Astrocyte (in vitro differentiated cells and primary cell): ENCODE data around the gene NDUFAF5. TPM values are rescaled to one million over a fixed set of nuclear protein-coding genes. Genes with fewer than 3 reads are reported as not detected.

Experiments used
- DNase-seq: peaks from one replicate; pipeline ENCODE4 v3.0.0-alpha.2; 2010; ENCODE audit warnings: low read depth
- FAIRE-seq: peaks from 2 replicates; lab custom pipeline; 2011; peaks lifted over from hg19 to GRCh38; lab: Jason Lieb, UNC
- H2AFZ ChIP-seq: 2 replicates; pipeline ENCODE4 v1.6.0; 2012; ENCODE audit warnings: low read depth, low read length, inconsistent platforms
- H3K27ac ChIP-seq: 2 replicates; pipeline ENCODE4 v1.5.1; 2011; ENCODE audit warnings: low read depth, low read length, inconsistent platforms
- H3K27me3 ChIP-seq: 2 replicates; pipeline ENCODE4 v1.6.0; 2011; ENCODE audit warnings: low read length, inconsistent platforms; ENCODE audit not compliant: insufficient read depth
- H3K36me3 ChIP-seq: 2 replicates; pipeline ENCODE4 v1.5.1; 2011; ENCODE audit warnings: low read length, inconsistent platforms; ENCODE audit not compliant: insufficient read depth
- H3K4me1 ChIP-seq: 2 replicates; pipeline ENCODE4 v1.5.1; 2011; ENCODE audit warnings: low read length, inconsistent platforms; ENCODE audit not compliant: insufficient read depth
- H3K4me2 ChIP-seq: 2 replicates; pipeline ENCODE4 v1.6.0; 2012; ENCODE audit warnings: low read length, inconsistent platforms
- H3K4me3 ChIP-seq: 2 replicates; pipeline ENCODE4 v1.5.1; 2011; ENCODE audit warnings: low read depth, mild to moderate bottlenecking, low read length, inconsistent platforms; ENCODE audit not compliant: insufficient read depth
- H3K79me2 ChIP-seq: 2 replicates; pipeline ENCODE4 v1.6.0; 2012; ENCODE audit warnings: mild to moderate bottlenecking, low read length, inconsistent platforms; ENCODE audit not compliant: insufficient read depth
- H3K9ac ChIP-seq: 2 replicates; pipeline ENCODE4 v1.6.0; 2012; ENCODE audit warnings: mild to moderate bottlenecking, low read length, inconsistent platforms
- H3K9me3 ChIP-seq: 2 replicates; pipeline ENCODE4 v1.5.1; 2012; ENCODE audit warnings: low read depth, mild to moderate bottlenecking, low read length, inconsistent platforms; ENCODE audit not compliant: insufficient read depth
- H4K20me1 ChIP-seq: 2 replicates; pipeline ENCODE4 v1.6.0; 2012; ENCODE audit warnings: low read length, inconsistent platforms; ENCODE audit not compliant: insufficient read depth
- H3K27ac Mint-ChIP-seq: one replicate; pipeline ENCODE4 v1.8.0; 2021; ENCODE audit warnings: mild to moderate bottlenecking, mixed read lengths; ENCODE audit not compliant: unreplicated experiment
- H3K27me3 Mint-ChIP-seq: one replicate; pipeline ENCODE4 v1.8.0; 2021; ENCODE audit warnings: low read depth, mixed read lengths; ENCODE audit not compliant: unreplicated experiment
- H3K36me3 Mint-ChIP-seq: one replicate; pipeline ENCODE4 v1.8.0; 2021; ENCODE audit warnings: low read depth, mixed read lengths; ENCODE audit not compliant: unreplicated experiment
- H3K4me1 Mint-ChIP-seq: one replicate; pipeline ENCODE4 v1.8.0; 2021; ENCODE audit warnings: low read depth, mixed read lengths; ENCODE audit not compliant: unreplicated experiment
- H3K4me3 Mint-ChIP-seq: one replicate; pipeline ENCODE4 v1.8.0; 2021; ENCODE audit warnings: mild to moderate bottlenecking, moderate library complexity, mixed read lengths; ENCODE audit not compliant: unreplicated experiment
- H3K9me3 Mint-ChIP-seq: one replicate; pipeline ENCODE4 v1.8.0; 2021; ENCODE audit warnings: mild to moderate bottlenecking, mixed read lengths; ENCODE audit not compliant: unreplicated experiment
- EZH2 ChIP-seq: IDR thresholded peaks from 2 replicates; pipeline ENCODE4 v1.6.1; 2012; ENCODE audit warnings: mild to moderate bottlenecking, low read length, inconsistent platforms; ENCODE audit not compliant: insufficient read depth
- total RNA-seq: library from RNA; stranded (reverse); gene quantifications from 2 replicates; pipeline ENCODE4 v1.2.1, GENCODE V29; 2021
- TF ChIP-seq, protein P1 (sequence below): IDR thresholded peaks from 2 replicates; pipeline ENCODE4 v1.5.1; 2011; ENCODE audit warnings: low read depth, mild to moderate bottlenecking, inconsistent platforms, low read length, moderate library complexity; ENCODE audit not compliant: insufficient read depth

The NDUFAF5 gene
- total RNA-seq, 1 donor from 2014 or later: 31.6 TPM

DNA sequence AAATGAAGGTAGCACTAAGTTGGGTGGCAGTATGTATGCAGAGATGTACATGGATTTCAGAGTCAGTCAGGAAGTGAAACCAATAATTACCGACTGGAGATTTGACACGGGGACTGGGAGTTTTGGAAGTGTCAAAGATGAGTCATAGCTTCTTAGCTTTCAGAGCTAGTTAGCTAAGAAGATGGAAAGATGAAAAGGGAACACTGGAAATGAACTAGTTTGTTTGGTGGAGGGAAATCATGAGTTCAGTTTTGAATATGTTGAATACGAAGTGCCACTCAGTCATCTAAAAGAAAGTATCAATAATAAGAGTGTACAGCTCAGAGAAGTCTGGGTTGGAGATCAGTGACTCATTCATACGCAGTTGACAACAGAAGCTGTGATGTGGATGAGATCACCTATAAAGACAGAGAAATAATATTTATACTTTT lies 7.6 kb upstream of the NDUFAF5 start:
- Mint-ChIP-seq H3K4me3 (no peak overlapping the region), H3K4me1 (peaks cover 7% of the 10 kb centered on the region), H3K27me3 (no peaks in the 10 kb centered on the region), H3K9me3 (peaks cover 1% of the 10 kb centered on the region), H3K36me3 (peaks cover 3% of the 10 kb centered on the region), H3K27ac (no peak overlapping the region)
- DNase-seq (peak; percentile 37), FAIRE-seq (peak; percentile 64)
- H3K9ac ChIP-seq: peak overlapping the region; percentile 38
- H3K4me2 ChIP-seq: peak overlapping the region; percentile 69
- H3K9me3 ChIP-seq: no peaks in the 10 kb centered on the region
- no peak overlapping the region for H2AFZ ChIP-seq
- no peak overlapping the region for H3K4me3 ChIP-seq
- TF ChIP-seq, protein P1, sequence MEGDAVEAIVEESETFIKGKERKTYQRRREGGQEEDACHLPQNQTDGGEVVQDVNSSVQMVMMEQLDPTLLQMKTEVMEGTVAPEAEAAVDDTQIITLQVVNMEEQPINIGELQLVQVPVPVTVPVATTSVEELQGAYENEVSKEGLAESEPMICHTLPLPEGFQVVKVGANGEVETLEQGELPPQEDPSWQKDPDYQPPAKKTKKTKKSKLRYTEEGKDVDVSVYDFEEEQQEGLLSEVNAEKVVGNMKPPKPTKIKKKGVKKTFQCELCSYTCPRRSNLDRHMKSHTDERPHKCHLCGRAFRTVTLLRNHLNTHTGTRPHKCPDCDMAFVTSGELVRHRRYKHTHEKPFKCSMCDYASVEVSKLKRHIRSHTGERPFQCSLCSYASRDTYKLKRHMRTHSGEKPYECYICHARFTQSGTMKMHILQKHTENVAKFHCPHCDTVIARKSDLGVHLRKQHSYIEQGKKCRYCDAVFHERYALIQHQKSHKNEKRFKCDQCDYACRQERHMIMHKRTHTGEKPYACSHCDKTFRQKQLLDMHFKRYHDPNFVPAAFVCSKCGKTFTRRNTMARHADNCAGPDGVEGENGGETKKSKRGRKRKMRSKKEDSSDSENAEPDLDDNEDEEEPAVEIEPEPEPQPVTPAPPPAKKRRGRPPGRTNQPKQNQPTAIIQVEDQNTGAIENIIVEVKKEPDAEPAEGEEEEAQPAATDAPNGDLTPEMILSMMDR: no peak
- no peak for TF ChIP-seq EZH2
- H3K27ac ChIP-seq: peak overlapping the region; percentile 49
- H4K20me1 ChIP-seq: peaks cover 6% of the 10 kb centered on the region
- H3K4me1 ChIP-seq: peaks cover 4% of the 10 kb centered on the region
- H3K27me3 ChIP-seq: no peaks in the 10 kb centered on the region
- peaks cover 38% of the 10 kb centered on the region for H3K79me2 ChIP-seq
- H3K36me3 ChIP-seq: peaks cover 40% of the 10 kb centered on the region

DNA sequence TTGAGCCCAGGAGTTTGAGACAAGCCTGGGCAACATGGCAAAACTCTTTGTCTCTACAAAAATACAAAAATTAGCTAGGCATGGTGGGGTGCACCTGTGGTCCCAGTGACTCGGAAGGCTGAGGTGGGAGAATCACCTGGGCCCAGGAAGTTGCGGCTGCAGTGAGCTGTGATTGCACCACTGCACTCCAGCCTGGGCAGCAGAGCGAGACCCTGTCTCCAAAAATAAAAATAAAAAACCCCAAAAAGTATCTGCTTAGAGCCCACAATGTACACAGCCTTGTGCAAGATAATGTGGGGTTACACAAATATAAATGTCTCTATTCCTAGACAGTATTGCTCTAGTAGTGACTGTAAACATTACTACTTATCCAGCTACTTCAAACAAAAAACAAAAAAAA lies 6.0 kb upstream of the NDUFAF5 start:
- Mint-ChIP-seq H3K9me3 (peaks cover 1% of the 10 kb centered on the region), H3K27me3 (no peaks in the 10 kb centered on the region), H3K4me1 (peaks cover 7% of the 10 kb centered on the region), H3K27ac (no peak overlapping the region), H3K36me3 (peaks cover 3% of the 10 kb centered on the region), H3K4me3 (no peak overlapping the region)
- Histone ChIP-seq H3K4me3 (no peak overlapping the region), H3K9me3 (no peaks in the 10 kb centered on the region), H3K9ac (no peak overlapping the region), H3K36me3 (peaks cover 35% of the 10 kb centered on the region), H2AFZ (no peak overlapping the region), H3K4me2 (no peak overlapping the region), H3K79me2 (peaks cover 53% of the 10 kb centered on the region), H3K27ac (no peak overlapping the region), H3K4me1 (peaks cover 4% of the 10 kb centered on the region), H4K20me1 (peaks cover 11% of the 10 kb centered on the region), H3K27me3 (no peaks in the 10 kb centered on the region)
- TF ChIP-seq, protein P1: no peak
- TF ChIP-seq EZH2: no peak
- DNase-seq: no peak
- FAIRE-seq: no peak

DNA sequence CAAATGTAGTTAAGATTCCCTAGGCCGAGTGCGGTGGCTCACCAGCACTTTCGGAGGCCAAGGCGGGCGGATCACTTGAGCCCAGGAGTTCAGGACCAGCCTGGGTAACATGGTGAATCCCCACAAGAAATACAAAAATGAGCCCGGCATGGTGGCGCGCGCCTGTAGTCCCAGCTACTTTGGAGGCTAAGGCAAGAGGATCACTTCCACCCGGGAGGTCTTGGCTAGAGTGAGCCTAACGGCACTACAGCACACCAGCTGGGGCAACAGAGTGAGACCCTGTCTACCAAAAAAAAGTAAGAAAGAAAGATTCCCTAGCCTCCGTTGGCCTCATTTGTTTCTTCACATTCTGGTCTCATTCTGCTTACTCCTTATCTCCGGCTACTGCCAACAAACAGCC lies 1.3 kb upstream of the NDUFAF5 start:
- Mint-ChIP-seq H3K36me3 (no peaks in the 10 kb centered on the region), H3K4me1 (peaks cover 13% of the 10 kb centered on the region), H3K9me3 (peaks cover 1% of the 10 kb centered on the region), H3K4me3 (peak overlapping the region; percentile 100), H3K27ac (no peak overlapping the region), H3K27me3 (no peaks in the 10 kb centered on the region)
- peak overlapping the region; percentile 99 for H3K4me2 ChIP-seq
- H3K27ac ChIP-seq: no peak overlapping the region
- FAIRE-seq: no peak
- H3K4me1 ChIP-seq: peaks cover 11% of the 10 kb centered on the region
- TF ChIP-seq, protein P1: no peak
- TF ChIP-seq EZH2: no peak
- peaks cover 19% of the 10 kb centered on the region for H3K36me3 ChIP-seq
- H3K4me3 ChIP-seq: peak overlapping the region; percentile 99
- H3K27me3 ChIP-seq: no peaks in the 10 kb centered on the region
- DNase-seq: no peak
- H3K9ac ChIP-seq: peak overlapping the region; percentile 93
- no peaks in the 10 kb centered on the region for H3K9me3 ChIP-seq
- H4K20me1 ChIP-seq: peaks cover 26% of the 10 kb centered on the region
- H2AFZ ChIP-seq: no peak overlapping the region
- H3K79me2 ChIP-seq: peaks cover 83% of the 10 kb centered on the region
